Neural crest cell (in vitro differentiated cells): Measurements from ENCODE around the gene KCNS1. TPM values are rescaled to one million over a fixed set of nuclear protein-coding genes. Genes with fewer than 3 reads are reported as not detected.

Experiments
- DNase-seq: peaks from one replicate; pipeline ENCODE4 v3.0.0; 2021; ENCODE audit warnings: low read depth, mixed read lengths, low spot score
- H3K27ac Mint-ChIP-seq: one replicate; pipeline ENCODE4 v1.8.0; 2021; ENCODE audit warnings: mild to moderate bottlenecking, mixed read lengths; ENCODE audit not compliant: unreplicated experiment
- H3K27me3 Mint-ChIP-seq: 2 replicates; pipeline ENCODE4 v1.8.0; 2021; ENCODE audit warnings: low read depth, mild to moderate bottlenecking, mixed read lengths
- H3K36me3 Mint-ChIP-seq: 2 replicates; pipeline ENCODE4 v1.8.0; 2021; ENCODE audit warnings: low read depth, mild to moderate bottlenecking, mixed read lengths
- H3K4me1 Mint-ChIP-seq: 2 replicates; pipeline ENCODE4 v1.8.0; 2021; ENCODE audit warnings: mixed read lengths
- H3K4me3 Mint-ChIP-seq: one replicate; pipeline ENCODE4 v1.8.0; 2021; ENCODE audit warnings: mild to moderate bottlenecking, mixed read lengths
- H3K9me3 Mint-ChIP-seq: 2 replicates; pipeline ENCODE4 v1.8.0; 2021; ENCODE audit warnings: mixed read lengths
- CTCF ChIP-seq: fragments of 200-600 bp; sonication (generic); conservative IDR thresholded peaks from 2 replicates; pipeline ENCODE4 v1.5.0; 2021; ENCODE audit warnings: antibody characterized with exemption, mild to moderate bottlenecking
- total RNA-seq: library from RNA; stranded (reverse); gene quantifications from 2 replicates; pipeline ENCODE4 v1.2.1, GENCODE V29; 2021

The KCNS1 gene
- total RNA-seq, 1 donor from 2014 or later = not detected

DNA sequence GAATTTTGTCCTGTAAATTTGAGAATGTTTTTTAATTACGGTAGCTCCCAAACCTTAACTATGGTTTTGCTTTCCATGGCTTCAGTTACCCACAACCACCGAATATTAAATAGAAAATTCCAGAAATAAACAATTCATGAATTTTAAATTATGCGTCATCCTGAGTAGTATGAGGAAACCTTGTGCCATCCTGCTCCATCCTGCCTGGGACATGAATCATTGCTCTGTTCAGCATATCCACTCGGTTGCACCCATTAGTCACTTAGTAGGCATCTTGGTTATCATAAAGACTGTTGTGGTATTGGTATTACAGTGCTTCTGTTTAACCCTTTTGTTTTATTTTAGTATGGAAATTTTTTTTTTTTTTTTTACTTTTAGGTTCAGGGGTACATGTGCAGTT, 39.7 kb downstream of the KCNS1 start:
- Mint-ChIP-seq H3K36me3 (peaks cover 10% of the 10 kb centered on the region), H3K4me1 (peaks cover 21% of the 10 kb centered on the region), H3K27me3 (no peaks in the 10 kb centered on the region), H3K4me3 (no peak overlapping the region), H3K9me3 (peaks cover 6% of the 10 kb centered on the region), H3K27ac (no peak overlapping the region)
- DNase-seq = no peak
- no peak for TF ChIP-seq CTCF

GRCh38 chr20:45060294-45060693, 40.6 kb downstream of the KCNS1 start:
- no peak overlapping the region for H3K27ac Mint-ChIP-seq
- H3K4me3 Mint-ChIP-seq = no peak overlapping the region
- H3K36me3 Mint-ChIP-seq = peaks cover 12% of the 10 kb centered on the region
- peaks cover 6% of the 10 kb centered on the region for H3K9me3 Mint-ChIP-seq
- TF ChIP-seq CTCF = no peak
- H3K27me3 Mint-ChIP-seq = no peaks in the 10 kb centered on the region
- DNase-seq = no peak
- H3K4me1 Mint-ChIP-seq = peaks cover 22% of the 10 kb centered on the region

GRCh38 chr20:45059022-45059728, 41.8 kb downstream of the KCNS1 start:
- peaks cover 9% of the 10 kb centered on the region for H3K36me3 Mint-ChIP-seq
- H3K9me3 Mint-ChIP-seq = peaks cover 3% of the 10 kb centered on the region
- no peak for DNase-seq
- no peak overlapping the region for H3K4me3 Mint-ChIP-seq
- no peaks in the 10 kb centered on the region for H3K27me3 Mint-ChIP-seq
- H3K4me1 Mint-ChIP-seq = peaks cover 24% of the 10 kb centered on the region
- peak overlapping the region; percentile 53 for H3K27ac Mint-ChIP-seq
- no peak for TF ChIP-seq CTCF

DNA sequence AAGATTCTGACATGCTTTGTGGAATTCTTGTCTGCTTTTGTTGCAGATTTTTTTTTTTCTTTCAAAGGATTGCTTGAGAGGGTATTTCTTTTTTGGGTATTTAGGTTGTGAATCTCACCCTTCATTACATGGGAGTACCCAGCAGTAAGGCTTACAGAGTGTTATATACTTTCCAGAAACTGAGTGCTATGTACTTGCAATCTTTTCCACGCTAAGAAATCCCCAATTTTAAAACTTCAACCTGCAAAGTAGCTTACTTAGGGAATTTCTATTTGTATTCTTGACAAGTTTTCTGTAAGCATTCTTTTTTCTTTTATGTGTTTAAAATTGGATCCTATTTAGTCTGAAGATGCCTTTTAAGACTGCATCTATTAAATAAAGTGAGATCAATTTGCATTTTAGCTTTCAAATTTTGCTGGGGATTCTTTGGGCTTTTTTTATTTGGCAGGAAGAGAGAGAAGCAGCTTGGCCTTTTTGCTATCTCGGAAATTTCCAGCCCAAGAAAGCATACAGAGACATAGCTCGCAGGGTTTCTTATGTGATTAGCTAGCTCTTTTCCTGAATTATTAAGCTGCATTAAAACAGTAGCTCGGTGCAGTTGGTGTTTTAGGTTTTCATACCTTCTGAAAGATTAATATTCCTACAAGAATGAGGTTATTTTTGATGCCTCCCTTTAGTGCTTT, 42.6 kb downstream of the KCNS1 start:
- no peak overlapping the region for H3K4me3 Mint-ChIP-seq

More for the DNA sequence above, 42.6 kb downstream of the KCNS1 start:
- Mint-ChIP-seq H3K36me3 (peaks cover 6% of the 10 kb centered on the region), H3K27me3 (no peaks in the 10 kb centered on the region), H3K27ac (peak overlapping the region; percentile 53), H3K9me3 (peaks cover under 1% of the 10 kb centered on the region), H3K4me1 (peaks cover 33% of the 10 kb centered on the region)
- no peak for DNase-seq
- no peak for TF ChIP-seq CTCF
